A673 (cell line): ENCODE results near the gene CALCR.

ENCODE experiments used
- CTCF ChIP-seq: fragments of 300-800, 200-600 bp; sonication (generic); conservative IDR thresholded peaks from 2 replicates; pipeline ENCODE4 v1.5.1; 2017; ENCODE audit warnings: low read depth, mild to moderate bottlenecking, antibody characterized with exemption, low read length, moderate library complexity, mixed read lengths
- EZH2 ChIP-seq: fragments of 200-600 bp; sonication (generic); IDR thresholded peaks from 2 replicates; pipeline ENCODE4 v1.6.1; 2017; ENCODE audit warnings: borderline replicate concordance, low read depth, mild to moderate bottlenecking, mixed read lengths, antibody characterized with exemption, low read length; ENCODE audit not compliant: poor library complexity, severe bottlenecking

GRCh38 chr7:93623816-93624215 lies 49.3 kb upstream of the CALCR start:
- no peak for TF ChIP-seq EZH2
- no peak for TF ChIP-seq CTCF
